Rectal smooth muscle tissue (tissue), 1 donor: ENCODE data around the gene CORO7.

Experiments used
- H3K27ac ChIP-seq: one replicate; pipeline ENCODE4 v1.7.0; 2013; ENCODE audit warnings: low read depth, low read length, inconsistent platforms
- H3K27me3 ChIP-seq: one replicate; pipeline ENCODE4 v1.7.0; 2013; ENCODE audit warnings: low read length; ENCODE audit not compliant: control insufficient read depth, insufficient read depth
- H3K36me3 ChIP-seq: one replicate; pipeline ENCODE4 v1.7.0; 2013; ENCODE audit warnings: low read length; ENCODE audit not compliant: control insufficient read depth, insufficient read depth
- H3K4me1 ChIP-seq: one replicate; pipeline ENCODE4 v1.7.0; 2013; ENCODE audit warnings: low read length; ENCODE audit not compliant: control insufficient read depth, insufficient read depth
- H3K4me3 ChIP-seq: one replicate; pipeline ENCODE4 v1.7.0; 2013; ENCODE audit warnings: low read length
- H3K9ac ChIP-seq: one replicate; pipeline ENCODE4 v1.7.0; 2013; ENCODE audit warnings: low read length

The CORO7 gene

GRCh38 chr16:4306470-4307214 is 109.8 kb downstream of the CORO7 start:
- Histone ChIP-seq H3K27ac (peak overlapping the region; percentile 87), H3K4me3 (peak overlapping the region; percentile 72), H3K27me3 (no peaks in the 10 kb centered on the region), H3K4me1 (no peaks in the 10 kb centered on the region), H3K9ac (peak overlapping the region; percentile 29), H3K36me3 (no peaks in the 10 kb centered on the region)
